GM23338 (cell line): ENCODE results near the gene SBSN. TPM values are rescaled to one million over a fixed set of nuclear protein-coding genes. Genes with fewer than 3 reads are reported as not detected.
A peak's percentile ranks its signal among the peaks of the same experiment; 100 is the strongest.

Experiments
- ATAC-seq: fragments of 200-7000 bp; cut with Tn5 transposase; 3 replicates; pipeline ENCODE4 v1.9.1; 2020
- DNase-seq: peaks from one replicate; pipeline ENCODE4 v3.0.0-alpha.2; 2015; ENCODE audit warnings: low spot score
- H2AFZ ChIP-seq: fragments of 200-600 bp; sonication (generic); 2 replicates; pipeline ENCODE4 v1.8.0; 2016; ENCODE audit warnings: antibody characterized with exemption, mild to moderate bottlenecking, moderate library complexity
- H3F3A ChIP-seq: fragments of 200-600 bp; sonication (generic); replicated peaks from 2 replicates; pipeline ENCODE4 v1.8.0; 2017; ENCODE audit warnings: antibody characterized with exemption, mixed run types, low read depth
- H3K27ac ChIP-seq: fragments of 200-600 bp; sonication (generic); 2 replicates; pipeline ENCODE4 v1.6.1; 2016; ENCODE audit warnings: low read depth
- H3K27me3 ChIP-seq: fragments of 200-600 bp; sonication (generic); 2 replicates; pipeline ENCODE4 v1.8.0; 2016; ENCODE audit warnings: mild to moderate bottlenecking, mixed run types, moderate library complexity; ENCODE audit not compliant: insufficient read depth
- H3K36me3 ChIP-seq: fragments of 200-600 bp; sonication (generic); 2 replicates; pipeline ENCODE4 v1.8.0; 2016; ENCODE audit warnings: mild to moderate bottlenecking; ENCODE audit not compliant: insufficient read depth
- H3K4me1 ChIP-seq: fragments of 200-600 bp; sonication (generic); 2 replicates; pipeline ENCODE4 v1.8.0; 2016; ENCODE audit warnings: mild to moderate bottlenecking, moderate library complexity; ENCODE audit not compliant: insufficient read depth
- H3K4me2 ChIP-seq: fragments of 200-600 bp; sonication (generic); 2 replicates; pipeline ENCODE4 v1.7.1; 2017; ENCODE audit warnings: mixed run types
- H3K4me3 ChIP-seq: fragments of 200-600 bp; sonication (generic); 2 replicates; pipeline ENCODE4 v1.6.1; 2016; ENCODE audit warnings: mixed run types
- H3K79me2 ChIP-seq: fragments of 200-600 bp; sonication (generic); replicated peaks from 2 replicates; pipeline ENCODE4 v1.8.0; 2017; ENCODE audit warnings: mild to moderate bottlenecking; ENCODE audit not compliant: insufficient read depth
- H3K9me2 ChIP-seq: fragments of 200-600 bp; sonication (generic); 2 replicates; pipeline ENCODE4 v1.8.0; 2017; ENCODE audit not compliant: insufficient read depth
- H4K20me1 ChIP-seq: fragments of 200-600 bp; sonication (generic); replicated peaks from 2 replicates; pipeline ENCODE4 v1.8.0; 2017; ENCODE audit warnings: mild to moderate bottlenecking; ENCODE audit not compliant: insufficient read depth
- H3K27ac Mint-ChIP-seq: 2 replicates; pipeline ENCODE4 v1.8.0; 2020; ENCODE audit warnings: inconsistent platforms, mild to moderate bottlenecking, moderate library complexity, mixed read lengths
- H3K27me3 Mint-ChIP-seq: 3 replicates; pipeline ENCODE4 v1.8.0; 2022; ENCODE audit warnings: low read depth, mild to moderate bottlenecking, moderate library complexity, mixed read lengths, inconsistent platforms; ENCODE audit not compliant: insufficient read depth, poor library complexity
- H3K36me3 Mint-ChIP-seq: 3 replicates; pipeline ENCODE4 v1.8.0; 2021; ENCODE audit warnings: low read depth, mild to moderate bottlenecking, inconsistent platforms, moderate library complexity, mixed read lengths
- H3K4me1 Mint-ChIP-seq: 3 replicates; pipeline ENCODE4 v1.8.0; 2020; ENCODE audit warnings: mild to moderate bottlenecking, inconsistent platforms, mixed read lengths
- H3K4me3 Mint-ChIP-seq: 3 replicates; pipeline ENCODE4 v1.8.0; 2021; ENCODE audit warnings: moderate library complexity, mild to moderate bottlenecking, inconsistent platforms, mixed read lengths
- H3K9me3 Mint-ChIP-seq: 3 replicates; pipeline ENCODE4 v1.8.0; 2020; ENCODE audit warnings: moderate library complexity, mild to moderate bottlenecking, inconsistent platforms, mixed read lengths
- CREB1 ChIP-seq: fragments of 250-450 bp; sonication (Bioruptor Pico); IDR thresholded peaks from 2 replicates; pipeline ENCODE4 v1.5.0; 2020; ENCODE audit warnings: low read depth, mild to moderate bottlenecking, moderate library complexity
- EZH2phosphoT487 ChIP-seq: fragments of 200-600 bp; sonication (generic); IDR thresholded peaks from one replicate; pipeline ENCODE4 v1.8.1; 2018; ENCODE audit warnings: antibody characterized with exemption; ENCODE audit not compliant: unreplicated experiment
- ZNF114 ChIP-seq: fragments of 250-450 bp; sonication (Bioruptor Pico); IDR thresholded peaks from 2 replicates; pipeline ENCODE4 v1.5.0; 2020; ENCODE audit warnings: mild to moderate bottlenecking, moderate library complexity
- ZNF331 ChIP-seq: fragments of 250-450 bp; sonication (Bioruptor Pico); IDR thresholded peaks from 2 replicates; pipeline ENCODE4 v1.5.0; 2020; ENCODE audit warnings: low read depth, mild to moderate bottlenecking, moderate library complexity
- ZNF462 ChIP-seq: fragments of 250-450 bp; sonication (Bioruptor Pico); IDR thresholded peaks from 2 replicates; pipeline ENCODE4 v1.5.0; 2020; ENCODE audit warnings: mild to moderate bottlenecking, moderate library complexity
- polyA plus RNA-seq: library from polyadenylated mRNA; unstranded; fragments of >200 nt; fragmentation: Nextera tagmentation; extraction: Ambion mirVana; gene quantifications from 2 replicates; pipeline ENCODE4 v1.2.1, GENCODE V29; 2016
- total RNA-seq: library from RNA; depleted of rRNA; stranded (reverse); fragments of >200 nt; shearing (Covaris generic); gene quantifications from 2 replicates; pipeline ENCODE4 v1.2.3, GENCODE V29; 2014
- TF ChIP-seq, protein P1 (sequence below): IDR thresholded peaks from 2 replicates; pipeline ENCODE4 v1.6.1; 2016; ENCODE audit warnings: antibody characterized with exemption

SBSN gene
- total and polyA plus RNA-seq, 2 experiments from 2014 or later, result 0.39 TPM; not detected in 1

GRCh38 chr19:35556846-35557538, 28.9 kb upstream of the SBSN start (continued):
- no peak for TF ChIP-seq ZNF462 (CRISPR knock-in tag)
- no peak for TF ChIP-seq ZNF114
- no peak for TF ChIP-seq CREB1

DNA sequence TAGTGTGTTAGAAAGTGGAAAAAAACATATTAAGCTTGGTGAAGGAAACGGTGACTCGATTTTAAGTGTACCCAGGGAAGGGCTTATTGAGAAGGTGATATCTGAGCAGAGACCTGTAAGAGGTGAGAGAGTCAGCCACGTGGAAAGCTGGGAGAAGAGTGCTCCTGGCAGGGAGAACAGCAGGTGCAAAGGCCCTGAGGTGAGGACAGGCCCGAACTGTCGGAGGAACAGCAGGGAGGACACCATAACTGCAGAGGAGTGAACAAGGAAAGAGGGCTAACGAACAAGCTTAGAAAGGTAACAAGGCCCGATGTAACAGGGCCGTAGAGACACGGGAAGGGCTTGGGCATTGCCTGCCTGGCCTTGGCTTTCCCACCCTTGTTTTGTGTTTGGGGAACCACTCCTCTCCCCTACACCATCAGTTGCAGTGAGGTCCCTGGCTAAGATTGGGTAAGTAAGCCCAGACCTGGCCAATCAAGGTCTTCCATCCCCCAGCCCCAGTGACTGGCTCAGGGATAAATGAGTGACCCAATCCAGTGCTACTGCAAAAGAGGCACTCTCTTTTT, 28.0 kb upstream of the SBSN start:
- no peak for DNase-seq
- ATAC-seq, result no peak
- H3K9me2 ChIP-seq, result no peaks in the 10 kb centered on the region
- H3K79me2 ChIP-seq, result no peaks in the 10 kb centered on the region
- peaks cover 10% of the 10 kb centered on the region for H3K27me3 ChIP-seq
- Mint-ChIP-seq H3K36me3 (peaks cover 3% of the 10 kb centered on the region; the same call in 2 of the 3 replicates), H3K27me3 (peaks cover 27% of the 10 kb centered on the region), H3K4me1 (peaks cover 10% of the 10 kb centered on the region), H3K4me3 (peak overlapping the region; percentile 12; the same call in 1 of the 3 replicates), H3K27ac (no peak overlapping the region), H3K9me3 (no peaks in the 10 kb centered on the region; the same call in 1 of the 3 replicates)
- peaks cover 8% of the 10 kb centered on the region; the same call in 1 of the 2 replicates for H3K4me1 ChIP-seq
- no peaks in the 10 kb centered on the region for H4K20me1 ChIP-seq
- H3K36me3 ChIP-seq, result no peaks in the 10 kb centered on the region
- no peak overlapping the region for H3K27ac ChIP-seq
- no peak overlapping the region for H2AFZ ChIP-seq
- peaks cover 11% of the 10 kb centered on the region; the same call in 1 of the 2 replicates for H3F3A ChIP-seq
- no peak overlapping the region for H3K4me2 ChIP-seq
- H3K4me3 ChIP-seq, result no peak overlapping the region
- TF ChIP-seq, protein P1, sequence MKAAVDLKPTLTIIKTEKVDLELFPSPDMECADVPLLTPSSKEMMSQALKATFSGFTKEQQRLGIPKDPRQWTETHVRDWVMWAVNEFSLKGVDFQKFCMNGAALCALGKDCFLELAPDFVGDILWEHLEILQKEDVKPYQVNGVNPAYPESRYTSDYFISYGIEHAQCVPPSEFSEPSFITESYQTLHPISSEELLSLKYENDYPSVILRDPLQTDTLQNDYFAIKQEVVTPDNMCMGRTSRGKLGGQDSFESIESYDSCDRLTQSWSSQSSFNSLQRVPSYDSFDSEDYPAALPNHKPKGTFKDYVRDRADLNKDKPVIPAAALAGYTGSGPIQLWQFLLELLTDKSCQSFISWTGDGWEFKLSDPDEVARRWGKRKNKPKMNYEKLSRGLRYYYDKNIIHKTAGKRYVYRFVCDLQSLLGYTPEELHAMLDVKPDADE, result no peak
- TF ChIP-seq EZH2phosphoT487 (no peak), ZNF462 (CRISPR knock-in tag) (no peak), ZNF114 (no peak), ZNF331 (no peak), CREB1 (no peak)
